ENCODE measurements around the gene FARSA. TPM values are rescaled to one million over a fixed set of nuclear protein-coding genes. Genes with fewer than 3 reads are reported as not detected.

Gene FARSA
- total and polyA plus RNA-seq, 2 of the 13 experiments (the other 11 are each of a cell fraction or from before 2014, with no cell fraction given), result 25.9 to 72.0 TPM

GRCh38 chr19:12945479-12946091, 12.1 kb upstream of the FARSA start, which contains the start of gene RAD23A (continued):
- peak; percentile 15 for TF ChIP-seq XRCC5 (optimal IDR thresholded peaks at IDR 0.05; ENCODE audit: low read length)
- no peak for TF ChIP-seq ZNF431 (CRISPR knock-in tag; IDR thresholded peaks at IDR 0.05; ENCODE audit: borderline replicate concordance, low read depth)
- peak; percentile 81 for TF ChIP-seq NKX3-1 (CRISPR knock-in tag; IDR thresholded peaks at IDR 0.05)
- TF ChIP-seq ZC3H4 (CRISPR knock-in tag; IDR thresholded peaks at IDR 0.05; ENCODE audit: borderline replicate concordance), result peak; percentile 82
- no peak; the same call in 1 of the 2 replicates for TF ChIP-seq MXD3 (CRISPR knock-in tag; IDR thresholded peaks at IDR 0.05)
- TF ChIP-seq ZNF556 (CRISPR knock-in tag; IDR thresholded peaks at IDR 0.05; ENCODE audit: borderline replicate concordance), result 0 out of 2 replicates have a peak, but pooled peaks have one; percentile 31
- TF ChIP-seq FOXP1 (IDR thresholded peaks at IDR 0.05), result no peak
- no peak; the same call in 1 of the 2 replicates for TF ChIP-seq FOXP1 (CRISPR knock-in tag; IDR thresholded peaks at IDR 0.05)
- 0 out of 2 replicates have a peak, but pooled peaks have one; percentile 10 for TF ChIP-seq ZNF567 (CRISPR knock-in tag; IDR thresholded peaks at IDR 0.05; ENCODE audit: borderline replicate concordance)
- TF ChIP-seq ARID2 (CRISPR knock-in tag; IDR thresholded peaks at IDR 0.05; ENCODE audit: borderline replicate concordance), result no peak
- TF ChIP-seq ZFP91 (CRISPR knock-in tag; IDR thresholded peaks at IDR 0.05; ENCODE audit: borderline replicate concordance), result peak; percentile 82
- TF ChIP-seq MAFF (IDR thresholded peaks at IDR 0.05; ENCODE audit: low read depth, low read length), result peak; percentile 3; the same call in 1 of the 2 replicates
- TF ChIP-seq SRSF4 (IDR thresholded peaks at IDR 0.05; ENCODE audit: low read depth, low read length, poor library complexity, severe bottlenecking), result peak; percentile 83
- TF ChIP-seq CERS6 (CRISPR knock-in tag; IDR thresholded peaks at IDR 0.05), result peak; percentile 36; the same call in 1 of the 2 replicates
- TF ChIP-seq ZNF850 (CRISPR knock-in tag; conservative IDR thresholded peaks at IDR 0.05), result peak; percentile 81; the same call in 1 of the 2 replicates
- peak; percentile 74; the same call in 1 of the 2 replicates for TF ChIP-seq RFXAP (CRISPR knock-in tag; IDR thresholded peaks at IDR 0.05; ENCODE audit: borderline replicate concordance)
- peak; percentile 41; the same call in 1 of the 2 replicates for TF ChIP-seq HOMEZ (CRISPR knock-in tag; IDR thresholded peaks at IDR 0.05; ENCODE audit: low read depth)
- TF ChIP-seq ZKSCAN1 (IDR thresholded peaks at IDR 0.05; ENCODE audit: low read length), result 0 out of 2 replicates have a peak, but pooled peaks have one; percentile 18
- TF ChIP-seq ATF3 (CRISPR knock-in tag; IDR thresholded peaks at IDR 0.05), result peak; percentile 40; the same call in 1 of the 2 replicates
- 0 out of 2 replicates have a peak, but pooled peaks have one; percentile 36 for TF ChIP-seq RCOR2 (CRISPR knock-in tag; IDR thresholded peaks at IDR 0.05)
- no peak for TF ChIP-seq ZNF790 (CRISPR knock-in tag; IDR thresholded peaks at IDR 0.05; ENCODE audit: borderline replicate concordance)
- TF ChIP-seq HOXA5 (CRISPR knock-in tag; IDR thresholded peaks at IDR 0.05), result peak; percentile 71
- no peak for TF ChIP-seq PCBP2 (optimal IDR thresholded peaks at IDR 0.05; ENCODE audit: low read depth, low read length, poor library complexity, severe bottlenecking)
- TF ChIP-seq ATF1 (CRISPR knock-in tag; IDR thresholded peaks at IDR 0.05), result peak; percentile 95
- no peak for TF ChIP-seq ZNF841 (CRISPR knock-in tag; IDR thresholded peaks at IDR 0.05; ENCODE audit: borderline replicate concordance)
- no peak for TF ChIP-seq ZNF775 (CRISPR knock-in tag; IDR thresholded peaks at IDR 0.05; ENCODE audit: borderline replicate concordance)

Data from HepG2 (cell line).